GM10847 (cell line): ENCODE data around the gene XPNPEP2.
A peak's percentile ranks its signal among the peaks of the same experiment; 100 is the strongest.

Source experiments
- POLR2A ChIP-seq: IDR thresholded peaks from 2 replicates; pipeline ENCODE4 v1.6.1; 2011; ENCODE audit not compliant: insufficient read length; ENCODE audit errors: extremely low read depth

The XPNPEP2 gene

GRCh38 chrX:129779086-129779672 lies 40.4 kb downstream of the XPNPEP2 start:
- TF ChIP-seq POLR2A, result no peak

- peak; percentile 87 for TF ChIP-seq POLR2A
Measured at GRCh38 chrX:129779747-129780146, 41.0 kb downstream of the XPNPEP2 start, which contains the start of gene SASH3. Gene SASH3 (plus strand): TSS chrX:129779949. CDS start chrX:129780098, 149 bp downstream.

- peak; percentile 25 for TF ChIP-seq POLR2A
Measured at GRCh38 chrX:129780441-129781105, 41.8 kb downstream of the XPNPEP2 start.

- peak; percentile 46 for TF ChIP-seq POLR2A
Measured at GRCh38 chrX:129781134-129781672, 42.4 kb downstream of the XPNPEP2 start.

- TF ChIP-seq POLR2A, result no peak
Measured at GRCh38 chrX:129781680-129782495, 43.1 kb downstream of the XPNPEP2 start.

- TF ChIP-seq POLR2A, result no peak
Measured at GRCh38 chrX:129782706-129783105, 43.9 kb downstream of the XPNPEP2 start.

- no peak for TF ChIP-seq POLR2A
Measured at GRCh38 chrX:129783291-129783713, 44.5 kb downstream of the XPNPEP2 start.

- no peak for TF ChIP-seq POLR2A
Measured at GRCh38 chrX:129784371-129784770, 45.6 kb downstream of the XPNPEP2 start.

- no peak for TF ChIP-seq POLR2A
Measured at GRCh38 chrX:129785160-129785947, 46.6 kb downstream of the XPNPEP2 start.

- TF ChIP-seq POLR2A, result no peak
Measured at GRCh38 chrX:129786210-129786651, 47.5 kb downstream of the XPNPEP2 start.

- no peak for TF ChIP-seq POLR2A
Measured at GRCh38 chrX:129787336-129788055, 48.7 kb downstream of the XPNPEP2 start.

GRCh38 chrX:129788527-129788926 lies 49.7 kb downstream of the XPNPEP2 start:
- no peak for TF ChIP-seq POLR2A

- TF ChIP-seq POLR2A, result no peak
Measured at GRCh38 chrX:129790146-129790545, 51.4 kb downstream of the XPNPEP2 start.

- TF ChIP-seq POLR2A, result no peak
Measured at GRCh38 chrX:129790808-129791207, 52.0 kb downstream of the XPNPEP2 start.
